ENCODE data around the gene ABCD3. TPM values are rescaled to one million over a fixed set of nuclear protein-coding genes. Genes with fewer than 3 reads are reported as not detected.

The ABCD3 gene
- total RNA-seq, 1 donor from 2014 or later: 38.4 TPM

GRCh38 chr1:94408104-94408830 lies 9.9 kb upstream of the ABCD3 start:
- H3K9me3 ChIP-seq (ENCODE audit: insufficient read depth, low read depth, low read length): no peaks in the 10 kb centered on the region
- Mint-ChIP-seq H3K4me3 (ENCODE audit: unreplicated experiment) (no peak overlapping the region), H3K27ac (ENCODE audit: unreplicated experiment) (no peak overlapping the region), H3K27me3 (ENCODE audit: low read depth, unreplicated experiment) (no peaks in the 10 kb centered on the region), H3K36me3 (ENCODE audit: low read depth, unreplicated experiment) (peaks cover 2% of the 10 kb centered on the region), H3K4me1 (ENCODE audit: low read depth, unreplicated experiment) (no peaks in the 10 kb centered on the region), H3K9me3 (ENCODE audit: unreplicated experiment) (no peaks in the 10 kb centered on the region)
- no peak overlapping the region for H3K4me2 ChIP-seq (ENCODE audit: low read length)
- no peak overlapping the region for H2AFZ ChIP-seq (ENCODE audit: low read depth, low read length)
- DNase-seq (ENCODE audit: low read depth): no peak
- no peaks in the 10 kb centered on the region for H4K20me1 ChIP-seq (ENCODE audit: insufficient read depth, low read length)
- TF ChIP-seq EZH2 (IDR thresholded peaks at IDR 0.05; ENCODE audit: insufficient read depth, low read length) (no peak), CTCF (IDR thresholded peaks at IDR 0.05; ENCODE audit: insufficient read depth, low read depth, low read length) (no peak)
- H3K27me3 ChIP-seq (ENCODE audit: insufficient read depth, low read length): no peaks in the 10 kb centered on the region
- no peak for FAIRE-seq
- H3K36me3 ChIP-seq (ENCODE audit: insufficient read depth, low read length): no peaks in the 10 kb centered on the region
- H3K27ac ChIP-seq (ENCODE audit: low read depth, low read length): no peak overlapping the region
- no peak overlapping the region for H3K9ac ChIP-seq (ENCODE audit: low read length)
- H3K4me3 ChIP-seq (ENCODE audit: insufficient read depth, low read depth, low read length): no peak overlapping the region
- no peaks in the 10 kb centered on the region for H3K79me2 ChIP-seq (ENCODE audit: insufficient read depth, low read length)
- no peaks in the 10 kb centered on the region for H3K4me1 ChIP-seq (ENCODE audit: insufficient read depth, low read length)

GRCh38 chr1:94411237-94411636 lies 7.0 kb upstream of the ABCD3 start:
- no peaks in the 10 kb centered on the region for H3K4me1 ChIP-seq (ENCODE audit: insufficient read depth, low read length)
- TF ChIP-seq CTCF (IDR thresholded peaks at IDR 0.05; ENCODE audit: insufficient read depth, low read depth, low read length) (no peak), EZH2 (IDR thresholded peaks at IDR 0.05; ENCODE audit: insufficient read depth, low read length) (no peak)
- Mint-ChIP-seq H3K4me3 (ENCODE audit: unreplicated experiment) (no peak overlapping the region), H3K9me3 (ENCODE audit: unreplicated experiment) (no peaks in the 10 kb centered on the region), H3K27ac (ENCODE audit: unreplicated experiment) (no peak overlapping the region), H3K4me1 (ENCODE audit: low read depth, unreplicated experiment) (no peaks in the 10 kb centered on the region), H3K36me3 (ENCODE audit: low read depth, unreplicated experiment) (peaks cover 2% of the 10 kb centered on the region), H3K27me3 (ENCODE audit: low read depth, unreplicated experiment) (no peaks in the 10 kb centered on the region)
- no peaks in the 10 kb centered on the region for H3K36me3 ChIP-seq (ENCODE audit: insufficient read depth, low read length)
- no peak overlapping the region for H3K9ac ChIP-seq (ENCODE audit: low read length)
- no peaks in the 10 kb centered on the region for H3K79me2 ChIP-seq (ENCODE audit: insufficient read depth, low read length)
- no peak overlapping the region for H3K27ac ChIP-seq (ENCODE audit: low read depth, low read length)
- no peak overlapping the region for H2AFZ ChIP-seq (ENCODE audit: low read depth, low read length)
- no peaks in the 10 kb centered on the region for H4K20me1 ChIP-seq (ENCODE audit: insufficient read depth, low read length)
- H3K4me2 ChIP-seq (ENCODE audit: low read length): no peak overlapping the region
- no peaks in the 10 kb centered on the region for H3K27me3 ChIP-seq (ENCODE audit: insufficient read depth, low read length)
- H3K4me3 ChIP-seq (ENCODE audit: insufficient read depth, low read depth, low read length): no peak overlapping the region
- DNase-seq (ENCODE audit: low read depth) (no peak), FAIRE-seq (no peak)
- no peaks in the 10 kb centered on the region for H3K9me3 ChIP-seq (ENCODE audit: insufficient read depth, low read depth, low read length)

GRCh38 chr1:94413311-94413710 lies 4.9 kb upstream of the ABCD3 start:
- Mint-ChIP-seq H3K36me3 (ENCODE audit: low read depth, unreplicated experiment) (peaks cover 2% of the 10 kb centered on the region), H3K27ac (ENCODE audit: unreplicated experiment) (no peak overlapping the region), H3K9me3 (ENCODE audit: unreplicated experiment) (no peaks in the 10 kb centered on the region), H3K4me3 (ENCODE audit: unreplicated experiment) (no peak overlapping the region), H3K27me3 (ENCODE audit: low read depth, unreplicated experiment) (no peaks in the 10 kb centered on the region), H3K4me1 (ENCODE audit: low read depth, unreplicated experiment) (no peaks in the 10 kb centered on the region)
- H3K36me3 ChIP-seq (ENCODE audit: insufficient read depth, low read length): no peaks in the 10 kb centered on the region
- no peak overlapping the region for H2AFZ ChIP-seq (ENCODE audit: low read depth, low read length)
- no peak overlapping the region for H3K4me2 ChIP-seq (ENCODE audit: low read length)
- H3K4me1 ChIP-seq (ENCODE audit: insufficient read depth, low read length): peaks cover 7% of the 10 kb centered on the region
- no peaks in the 10 kb centered on the region for H4K20me1 ChIP-seq (ENCODE audit: insufficient read depth, low read length)
- no peak overlapping the region for H3K4me3 ChIP-seq (ENCODE audit: insufficient read depth, low read depth, low read length)
- H3K9me3 ChIP-seq (ENCODE audit: insufficient read depth, low read depth, low read length): no peaks in the 10 kb centered on the region
- H3K9ac ChIP-seq (ENCODE audit: low read length): no peak overlapping the region
- TF ChIP-seq CTCF (IDR thresholded peaks at IDR 0.05; ENCODE audit: insufficient read depth, low read depth, low read length): no peak
- no peak for TF ChIP-seq EZH2 (IDR thresholded peaks at IDR 0.05; ENCODE audit: insufficient read depth, low read length)
- FAIRE-seq (no peak), DNase-seq (ENCODE audit: low read depth) (no peak)
- no peaks in the 10 kb centered on the region for H3K27me3 ChIP-seq (ENCODE audit: insufficient read depth, low read length)
- no peaks in the 10 kb centered on the region for H3K79me2 ChIP-seq (ENCODE audit: insufficient read depth, low read length)
- H3K27ac ChIP-seq (ENCODE audit: low read depth, low read length): no peak overlapping the region

Data from astrocyte (in vitro differentiated cells and primary cell).